GM19099 (cell line): ENCODE data around the gene KIFC3.

ENCODE experiments used
- POLR2A ChIP-seq: IDR thresholded peaks from 3 replicates; pipeline ENCODE4 v1.6.1; 2011; ENCODE audit warnings: low read depth; ENCODE audit not compliant: insufficient read length; ENCODE audit errors: extremely low read depth

KIFC3 gene

GRCh38 chr16:57769541-57770145 lies 32.6 kb downstream of the KIFC3 start:
- TF ChIP-seq POLR2A = no peak

- no peak for TF ChIP-seq POLR2A
Observed at GRCh38 chr16:57766714-57767348, 35.5 kb downstream of the KIFC3 start.

- no peak for TF ChIP-seq POLR2A
Observed at GRCh38 chr16:57765160-57765728, 37.0 kb downstream of the KIFC3 start.

- no peak for TF ChIP-seq POLR2A
Observed at GRCh38 chr16:57764341-57765159, 37.7 kb downstream of the KIFC3 start.

- TF ChIP-seq POLR2A = no peak
Observed at GRCh38 chr16:57764006-57764340, 38.3 kb downstream of the KIFC3 start.

- no peak for TF ChIP-seq POLR2A
Observed at GRCh38 chr16:57763285-57764005, 38.8 kb downstream of the KIFC3 start.

- TF ChIP-seq POLR2A = no peak
Observed at GRCh38 chr16:57762365-57763040, 39.8 kb downstream of the KIFC3 start.

- no peak for TF ChIP-seq POLR2A
Observed at GRCh38 chr16:57761957-57762356, 40.3 kb downstream of the KIFC3 start.

GRCh38 chr16:57761301-57761700 lies 41.0 kb downstream of the KIFC3 start:
- no peak for TF ChIP-seq POLR2A

- no peak for TF ChIP-seq POLR2A
Observed at GRCh38 chr16:57760357-57761160, 41.7 kb downstream of the KIFC3 start.

GRCh38 chr16:57759541-57760356 lies 42.5 kb downstream of the KIFC3 start:
- no peak for TF ChIP-seq POLR2A

- no peak for TF ChIP-seq POLR2A
Observed at GRCh38 chr16:57759131-57759530, 43.2 kb downstream of the KIFC3 start.
